Neural cell (in vitro differentiated cells): ENCODE measurements around the gene PAK1. TPM values are rescaled to one million over a fixed set of nuclear protein-coding genes. Genes with fewer than 3 reads are reported as not detected.
A peak's percentile ranks its signal among the peaks of the same experiment; 100 is the strongest.

Experiments used
- H2AFZ ChIP-seq: fragments of 200-600, 300-800 bp; sonication (generic), shearing (Covaris generic); 2 replicates; pipeline ENCODE4 v1.6.0; 2014; ENCODE audit warnings: low read depth, mild to moderate bottlenecking, antibody characterized with exemption, low read length, moderate library complexity
- H3F3A ChIP-seq: fragments of 200-600 bp; shearing (Covaris generic); 2 replicates; pipeline ENCODE4 v1.6.1; 2016; ENCODE audit warnings: mild to moderate bottlenecking, moderate library complexity, mixed read lengths, antibody characterized with exemption, low read length; ENCODE audit not compliant: insufficient read depth, poor library complexity, severe bottlenecking
- H3K27ac ChIP-seq: fragments of 200-600, 300-800 bp; sonication (generic), shearing (Covaris generic); 2 replicates; pipeline ENCODE4 v1.5.1; 2014; ENCODE audit warnings: mild to moderate bottlenecking, low read length, moderate library complexity
- H3K27me3 ChIP-seq: fragments of 300-800, 200-600 bp; sonication (generic), shearing (Covaris generic); 2 replicates; pipeline ENCODE4 v1.6.0; 2014; ENCODE audit warnings: mild to moderate bottlenecking, low read depth, low read length, moderate library complexity; ENCODE audit not compliant: insufficient read depth
- H3K36me3 ChIP-seq: fragments of 300-800, 200-600 bp; sonication (generic), shearing (Covaris generic); 2 replicates; pipeline ENCODE4 v1.5.1; 2014; ENCODE audit warnings: mild to moderate bottlenecking, antibody characterized with exemption, low read length, moderate library complexity; ENCODE audit not compliant: insufficient read depth
- H3K4me2 ChIP-seq: fragments of 300-800, 200-600 bp; sonication (generic), shearing (Covaris generic); 2 replicates; pipeline ENCODE4 v1.6.0; 2014; ENCODE audit warnings: mild to moderate bottlenecking, low read length
- H3K4me3 ChIP-seq: fragments of 300-800, 200-600 bp; sonication (generic), shearing (Covaris generic); 2 replicates; pipeline ENCODE4 v1.5.1; 2014; ENCODE audit warnings: mild to moderate bottlenecking, low read length, moderate library complexity
- H3K79me2 ChIP-seq: fragments of 200-600 bp; shearing (Covaris generic); replicated peaks from 2 replicates; pipeline ENCODE4 v1.6.0; 2014; ENCODE audit warnings: mild to moderate bottlenecking, low read length, moderate library complexity; ENCODE audit not compliant: insufficient read depth
- H3K9ac ChIP-seq: fragments of 300-800, 200-600 bp; sonication (generic), shearing (Covaris generic); 2 replicates; pipeline ENCODE4 v1.6.1; 2016; ENCODE audit warnings: mild to moderate bottlenecking, low read length, mixed read lengths
- H3K9me2 ChIP-seq: fragments of 200-600 bp; shearing (Covaris generic); 2 replicates; pipeline ENCODE4 v1.6.1; 2016; ENCODE audit warnings: mild to moderate bottlenecking, low read length, mixed read lengths; ENCODE audit not compliant: insufficient read depth
- H3K9me3 ChIP-seq: fragments of 200-600, 300-800 bp; sonication (generic), shearing (Covaris generic); 2 replicates; pipeline ENCODE4 v1.6.1; 2016; ENCODE audit warnings: mild to moderate bottlenecking, mixed run types, low read length, moderate library complexity, mixed read lengths
- H4K20me1 ChIP-seq: fragments of 200-600 bp; shearing (Covaris generic); 2 replicates; pipeline ENCODE4 v1.6.1; 2016; ENCODE audit warnings: mild to moderate bottlenecking, mixed run types; ENCODE audit not compliant: insufficient read depth
- EP300 ChIP-seq: fragments of 450-650 bp; conservative IDR thresholded peaks from 2 replicates; pipeline ENCODE4 v1.6.1; 2014; ENCODE audit warnings: antibody characterized with exemption, mild to moderate bottlenecking, moderate library complexity; ENCODE audit not compliant: poor library complexity, severe bottlenecking
- EZH2 ChIP-seq: fragments of 200-600, 300-800 bp; shearing (Covaris generic), sonication (generic); IDR thresholded peaks from 2 replicates; pipeline ENCODE4 v1.6.1; 2014; ENCODE audit warnings: antibody characterized with exemption, low read length, borderline replicate concordance, mild to moderate bottlenecking; ENCODE audit not compliant: insufficient read depth, poor library complexity, severe bottlenecking
- MXI1 ChIP-seq: fragments of 450-650 bp; conservative IDR thresholded peaks from 2 replicates; pipeline ENCODE4 v1.6.1; 2014; ENCODE audit warnings: antibody characterized with exemption, mild to moderate bottlenecking; ENCODE audit not compliant: poor library complexity, severe bottlenecking
- POLR2AphosphoS5 ChIP-seq: IDR thresholded peaks from 2 replicates; pipeline ENCODE4 v1.6.1; 2012
- RAD21 ChIP-seq: fragments of 450-650 bp; conservative IDR thresholded peaks from 2 replicates; pipeline ENCODE4 v1.6.1; 2014; ENCODE audit warnings: antibody characterized with exemption, mild to moderate bottlenecking, moderate library complexity
- SMC3 ChIP-seq: fragments of 450-650 bp; conservative IDR thresholded peaks from 2 replicates; pipeline ENCODE4 v1.6.1; 2014; ENCODE audit warnings: antibody characterized with exemption, mild to moderate bottlenecking, moderate library complexity; ENCODE audit not compliant: poor library complexity
- TAF1 ChIP-seq: IDR thresholded peaks from 2 replicates; pipeline ENCODE4 v1.6.1; 2012; ENCODE audit warnings: low read depth
- polyA minus RNA-seq: library from RNA; depleted of rRNA, polyadenylated mRNA; stranded (reverse); fragments of >200 nt; gene quantifications from 2 replicates; pipeline ENCODE4 v1.2.3, GENCODE V29; 2014
- polyA plus RNA-seq: library from polyadenylated mRNA; depleted of rRNA; stranded (reverse); fragments of >200 nt; gene quantifications from 2 replicates; pipeline ENCODE4 v1.2.3, GENCODE V29; 2014
- TF ChIP-seq, protein P1 (sequence below): IDR thresholded peaks from 2 replicates; pipeline ENCODE4 v1.6.1; 2012; ENCODE audit warnings: borderline replicate concordance
- TF ChIP-seq, protein P2 (sequence below): fragments of 450-650 bp; IDR thresholded peaks from 2 replicates; pipeline ENCODE4 v1.5.1; 2014; ENCODE audit warnings: antibody characterized with exemption, mild to moderate bottlenecking, moderate library complexity; ENCODE audit not compliant: poor library complexity, severe bottlenecking

Gene PAK1
- polyA plus RNA-seq (65.2 and 83.6 TPM in 2 replicates), polyA minus RNA-seq (125 and 126 TPM in 2 replicates)

DNA sequence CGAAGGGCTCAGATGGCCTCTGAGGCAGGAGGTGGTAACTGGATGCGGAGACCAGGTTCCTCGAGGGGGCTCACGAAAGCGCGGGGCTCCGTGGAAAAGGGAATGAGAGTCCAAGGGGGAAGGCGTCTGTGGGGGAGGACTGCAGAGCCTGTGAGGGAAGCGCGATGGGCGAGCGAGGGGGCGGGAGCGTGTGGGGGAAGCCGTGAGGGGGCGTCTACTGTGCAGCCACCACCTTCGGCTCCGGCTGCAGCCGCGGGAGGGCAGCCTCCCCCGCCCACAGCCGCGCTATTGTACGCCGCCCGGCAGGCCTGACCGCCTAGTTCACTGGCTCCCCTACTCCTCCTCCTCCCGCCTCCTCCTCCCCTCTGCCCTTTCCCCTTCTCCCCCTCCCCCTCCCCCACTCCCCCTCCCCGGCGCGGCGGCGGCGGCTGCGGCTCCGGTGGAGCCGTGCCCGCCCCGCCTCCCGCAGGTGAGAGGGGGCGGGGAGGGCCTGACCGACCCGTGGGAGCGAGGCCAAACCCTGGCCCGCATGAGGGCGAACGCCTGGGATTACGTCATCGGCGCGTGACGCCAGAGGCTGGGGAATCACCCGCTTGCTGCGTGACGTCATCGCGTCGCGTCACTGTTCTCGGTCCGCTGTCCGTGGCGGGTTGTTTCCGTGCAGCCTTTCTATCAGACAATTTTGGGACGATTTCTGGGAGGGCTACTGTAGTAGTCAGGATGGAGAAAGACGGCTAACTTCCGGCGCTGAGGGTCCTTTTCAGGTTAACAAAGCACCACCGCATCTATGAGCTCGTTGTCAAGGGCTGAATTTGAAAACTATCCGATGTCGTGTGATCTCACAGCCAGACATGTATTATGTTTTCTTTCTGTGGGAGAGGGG is at the start of gene PAK1:
Gene PAK1 (minus strand): TSS at position 294 of the 883 bp plus-strand sequence. CDS start 81,574 bp downstream, outside the sequence.
- H3K4me3 ChIP-seq: peak within 1 kb of the TSS; percentile 90
- H3K36me3 ChIP-seq: no peaks in the 10 kb centered on the region
- H3F3A ChIP-seq: peaks cover 5% of the 10 kb centered on the region
- no peaks in the 10 kb centered on the region for H3K9me3 ChIP-seq
- no peak for TF ChIP-seq SMC3
- no peak for TF ChIP-seq EZH2
- TF ChIP-seq MXI1: no peak
- TF ChIP-seq TAF1: peak; percentile 20
- TF ChIP-seq, protein P1, sequence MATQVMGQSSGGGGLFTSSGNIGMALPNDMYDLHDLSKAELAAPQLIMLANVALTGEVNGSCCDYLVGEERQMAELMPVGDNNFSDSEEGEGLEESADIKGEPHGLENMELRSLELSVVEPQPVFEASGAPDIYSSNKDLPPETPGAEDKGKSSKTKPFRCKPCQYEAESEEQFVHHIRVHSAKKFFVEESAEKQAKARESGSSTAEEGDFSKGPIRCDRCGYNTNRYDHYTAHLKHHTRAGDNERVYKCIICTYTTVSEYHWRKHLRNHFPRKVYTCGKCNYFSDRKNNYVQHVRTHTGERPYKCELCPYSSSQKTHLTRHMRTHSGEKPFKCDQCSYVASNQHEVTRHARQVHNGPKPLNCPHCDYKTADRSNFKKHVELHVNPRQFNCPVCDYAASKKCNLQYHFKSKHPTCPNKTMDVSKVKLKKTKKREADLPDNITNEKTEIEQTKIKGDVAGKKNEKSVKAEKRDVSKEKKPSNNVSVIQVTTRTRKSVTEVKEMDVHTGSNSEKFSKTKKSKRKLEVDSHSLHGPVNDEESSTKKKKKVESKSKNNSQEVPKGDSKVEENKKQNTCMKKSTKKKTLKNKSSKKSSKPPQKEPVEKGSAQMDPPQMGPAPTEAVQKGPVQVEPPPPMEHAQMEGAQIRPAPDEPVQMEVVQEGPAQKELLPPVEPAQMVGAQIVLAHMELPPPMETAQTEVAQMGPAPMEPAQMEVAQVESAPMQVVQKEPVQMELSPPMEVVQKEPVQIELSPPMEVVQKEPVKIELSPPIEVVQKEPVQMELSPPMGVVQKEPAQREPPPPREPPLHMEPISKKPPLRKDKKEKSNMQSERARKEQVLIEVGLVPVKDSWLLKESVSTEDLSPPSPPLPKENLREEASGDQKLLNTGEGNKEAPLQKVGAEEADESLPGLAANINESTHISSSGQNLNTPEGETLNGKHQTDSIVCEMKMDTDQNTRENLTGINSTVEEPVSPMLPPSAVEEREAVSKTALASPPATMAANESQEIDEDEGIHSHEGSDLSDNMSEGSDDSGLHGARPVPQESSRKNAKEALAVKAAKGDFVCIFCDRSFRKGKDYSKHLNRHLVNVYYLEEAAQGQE: peak; percentile 26
- peak; percentile 19 for TF ChIP-seq RAD21
- peak; percentile 42 for TF ChIP-seq EP300
- TF ChIP-seq, protein P2, sequence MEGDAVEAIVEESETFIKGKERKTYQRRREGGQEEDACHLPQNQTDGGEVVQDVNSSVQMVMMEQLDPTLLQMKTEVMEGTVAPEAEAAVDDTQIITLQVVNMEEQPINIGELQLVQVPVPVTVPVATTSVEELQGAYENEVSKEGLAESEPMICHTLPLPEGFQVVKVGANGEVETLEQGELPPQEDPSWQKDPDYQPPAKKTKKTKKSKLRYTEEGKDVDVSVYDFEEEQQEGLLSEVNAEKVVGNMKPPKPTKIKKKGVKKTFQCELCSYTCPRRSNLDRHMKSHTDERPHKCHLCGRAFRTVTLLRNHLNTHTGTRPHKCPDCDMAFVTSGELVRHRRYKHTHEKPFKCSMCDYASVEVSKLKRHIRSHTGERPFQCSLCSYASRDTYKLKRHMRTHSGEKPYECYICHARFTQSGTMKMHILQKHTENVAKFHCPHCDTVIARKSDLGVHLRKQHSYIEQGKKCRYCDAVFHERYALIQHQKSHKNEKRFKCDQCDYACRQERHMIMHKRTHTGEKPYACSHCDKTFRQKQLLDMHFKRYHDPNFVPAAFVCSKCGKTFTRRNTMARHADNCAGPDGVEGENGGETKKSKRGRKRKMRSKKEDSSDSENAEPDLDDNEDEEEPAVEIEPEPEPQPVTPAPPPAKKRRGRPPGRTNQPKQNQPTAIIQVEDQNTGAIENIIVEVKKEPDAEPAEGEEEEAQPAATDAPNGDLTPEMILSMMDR: no peak
- peak; percentile 66 for TF ChIP-seq POLR2AphosphoS5
- peak within 1 kb of the TSS; percentile 80 for H3K27ac ChIP-seq
- peak within 1 kb of the TSS; percentile 79 for H2AFZ ChIP-seq
- H4K20me1 ChIP-seq: no peaks in the 10 kb centered on the region
- H3K79me2 ChIP-seq: peaks cover 29% of the 10 kb centered on the region
- H3K9ac ChIP-seq: peak within 1 kb of the TSS; percentile 95
- H3K9me2 ChIP-seq: no peaks in the 10 kb centered on the region
- no peaks in the 10 kb centered on the region for H3K27me3 ChIP-seq
- H3K4me2 ChIP-seq: peak within 1 kb of the TSS; percentile 94

DNA sequence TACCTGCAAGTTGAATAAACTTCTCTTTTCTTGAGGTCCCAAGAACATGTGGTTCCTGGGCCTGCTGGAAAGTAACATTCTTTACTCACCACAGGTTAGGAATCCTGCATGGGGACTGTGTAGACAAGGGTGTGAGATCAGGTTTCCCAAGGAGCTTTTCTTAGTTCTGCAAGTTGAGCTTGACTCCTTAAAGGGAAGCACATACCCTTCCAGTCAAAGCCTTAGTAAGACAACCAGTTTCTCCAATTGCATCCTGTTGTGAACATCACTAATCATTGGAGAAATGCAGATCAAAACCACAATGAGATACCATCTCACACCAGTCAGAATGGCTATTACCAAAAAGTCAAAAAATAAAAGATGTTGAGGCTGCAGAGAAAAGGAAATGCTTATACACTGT is 48.3 kb upstream of the PAK1 start:
- Histone ChIP-seq H4K20me1 (no peaks in the 10 kb centered on the region), H3K27me3 (no peaks in the 10 kb centered on the region), H3K27ac (no peak overlapping the region), H3K4me2 (no peak overlapping the region), H3K9me3 (no peaks in the 10 kb centered on the region), H3F3A (no peaks in the 10 kb centered on the region), H3K4me3 (no peak overlapping the region), H3K9ac (no peak overlapping the region), H3K79me2 (no peaks in the 10 kb centered on the region), H2AFZ (no peak overlapping the region), H3K9me2 (no peaks in the 10 kb centered on the region), H3K36me3 (no peaks in the 10 kb centered on the region)
- TF ChIP-seq, protein P2: no peak
- TF ChIP-seq TAF1: no peak
- no peak for TF ChIP-seq SMC3
- TF ChIP-seq POLR2AphosphoS5: no peak
- no peak for TF ChIP-seq EZH2
- no peak for TF ChIP-seq RAD21
- TF ChIP-seq, protein P1: no peak
- no peak for TF ChIP-seq MXI1
- TF ChIP-seq EP300: no peak
